DOHH2 (cell line): ENCODE measurements around the gene CPED1.

Experiments
- CTCF ChIP-seq: fragments of 200-600 bp; sonication (generic); IDR thresholded peaks from one replicate; pipeline ENCODE4 v1.5.1; 2014; ENCODE audit warnings: antibody characterized with exemption, mild to moderate bottlenecking, low read depth, low read length; ENCODE audit not compliant: poor library complexity, severe bottlenecking
- EZH2phosphoT487 ChIP-seq: fragments of 200-600 bp; sonication (generic); IDR thresholded peaks from 2 replicates; pipeline ENCODE4 v1.6.1; 2017; ENCODE audit warnings: borderline replicate concordance, mild to moderate bottlenecking, antibody characterized with exemption, low read length, moderate library complexity, mixed read lengths

- no peak for TF ChIP-seq CTCF
- TF ChIP-seq EZH2phosphoT487: no peak
Observed at GRCh38 chr7:121016966-121017365, 28.5 kb downstream of the CPED1 start.
